Embryonic facial prominence (tissue), 1 donor: ENCODE results near the gene PRKG2.

ENCODE experiments used
- DNase-seq: peaks from one replicate; pipeline ENCODE4 v3.0.0-alpha.2; 2016; ENCODE audit errors: extremely low spot score

Gene PRKG2

GRCh38 chr4:81038636-81039350 lies 176.2 kb downstream of the PRKG2 start:
- no peak for DNase-seq
